ENCODE data around the gene DGAT2L6. TPM values are rescaled to one million over a fixed set of nuclear protein-coding genes. Genes with fewer than 3 reads are reported as not detected.

The DGAT2L6 gene
- total and polyA plus RNA-seq, 10 of the 15 experiments (the other 5 are each of a cell fraction or from before 2014, with no cell fraction given), result 0.08 to 0.58 (median 0.31) TPM; not detected in 3

DNA sequence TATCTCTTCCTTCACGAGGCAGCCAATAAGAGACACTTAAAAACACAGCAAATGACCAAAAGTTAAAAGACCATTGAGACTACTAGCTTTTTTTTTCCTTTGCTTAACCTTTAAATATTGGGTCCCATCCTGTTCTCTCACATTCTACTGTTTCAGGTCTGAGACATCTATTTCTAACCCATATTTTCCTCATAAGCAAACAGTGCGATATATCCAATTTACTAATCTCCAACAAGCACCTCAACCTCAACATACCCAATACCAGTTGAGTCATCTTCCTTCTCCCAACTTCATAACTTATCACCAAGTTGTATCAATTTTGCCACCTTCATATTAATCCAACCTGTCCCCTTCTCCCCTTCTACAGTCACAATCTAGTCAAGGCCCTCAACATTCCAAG is 64.2 kb downstream of the DGAT2L6 start:
- in situ Hi-C loops (cut with MboI), result no loop called here
- ChIA-PET CTCF (no interaction called here), RAD21 (ENCODE audit: unreplicated experiment) (no interaction called here), SMC1A (ENCODE audit: uncharacterized antibody, unreplicated experiment) (no interaction called here), POLR2A (no interaction called here)
- Histone ChIP-seq H3K79me2 (ENCODE audit: control insufficient read depth, insufficient read depth, low read length) (no peaks in the 10 kb centered on the region), H3K27ac (ENCODE audit: control insufficient read depth, insufficient read depth) (no peak overlapping the region), H3K36me3 (ENCODE audit: control insufficient read depth in 2 of 2, insufficient read depth in 2 of 2, low read length in 1 of 2) (no peaks in the 10 kb centered on the region), H3K4me2 (ENCODE audit: control insufficient read depth, insufficient read depth) (no peak overlapping the region), H3K27me3 (replicated peaks in 1 of 2; ENCODE audit: control insufficient read depth in 2 of 2, insufficient read depth in 2 of 2, low read length in 1 of 2) (no peaks in the 10 kb centered on the region), H3K9me3 (replicated peaks; ENCODE audit: control insufficient read depth, insufficient read depth, low read length) (no peaks in the 10 kb centered on the region), H2AFZ (ENCODE audit: control insufficient read depth, low read depth, low read length) (no peak overlapping the region), H4K20me1 (ENCODE audit: control insufficient read depth, insufficient read depth) (no peaks in the 10 kb centered on the region), H3K4me3 (no peak overlapping the region), H3K4me1 (ENCODE audit: control insufficient read depth, insufficient read depth, low read length) (no peaks in the 10 kb centered on the region), H3K9ac (ENCODE audit: control insufficient read depth, insufficient read depth, low read length) (no peak overlapping the region)
- FAIRE-seq, result no peak
- WGBS (ENCODE audit: insufficient coverage, insufficient replicate concordance, low lambda C conversion rate, missing lambda C conversion rate), result 29% methylated on average over 2 of the region's 2 CpGs
- intact Hi-C loops (cut with micrococcal nuclease; ENCODE audit: unreplicated experiment), result no loop called here
- DNase-seq (ENCODE audit: low read depth, low spot score), result no peak
- no TSS peak for BruUV-seq (replicated peaks)
- TF ChIP-seq ZZZ3 (IDR thresholded peaks at IDR 0.05; ENCODE audit: control insufficient read depth, insufficient read length, low read depth) (no peak), SMARCA5 (IDR thresholded peaks at IDR 0.05) (no peak), PAX8 (IDR thresholded peaks at IDR 0.05) (no peak), BCLAF1 (IDR thresholded peaks at IDR 0.05) (no peak), MTA2 (IDR thresholded peaks at IDR 0.05; ENCODE audit: low read depth) (no peak), ZNF384 (IDR thresholded peaks at IDR 0.05; ENCODE audit: borderline replicate concordance, low read depth, low read length) (no peak), TBL1XR1 (IDR thresholded peaks at IDR 0.05; ENCODE audit: low read depth, low read length) (no peak), ASH2L (IDR thresholded peaks at IDR 0.05; ENCODE audit: borderline replicate concordance, low read depth) (no peak), SUZ12 (IDR thresholded peaks at IDR 0.05; ENCODE audit: unreplicated experiment) (no peak), CHD4 (IDR thresholded peaks at IDR 0.05) (no peak)
- TF ChIP-seq, protein P1, sequence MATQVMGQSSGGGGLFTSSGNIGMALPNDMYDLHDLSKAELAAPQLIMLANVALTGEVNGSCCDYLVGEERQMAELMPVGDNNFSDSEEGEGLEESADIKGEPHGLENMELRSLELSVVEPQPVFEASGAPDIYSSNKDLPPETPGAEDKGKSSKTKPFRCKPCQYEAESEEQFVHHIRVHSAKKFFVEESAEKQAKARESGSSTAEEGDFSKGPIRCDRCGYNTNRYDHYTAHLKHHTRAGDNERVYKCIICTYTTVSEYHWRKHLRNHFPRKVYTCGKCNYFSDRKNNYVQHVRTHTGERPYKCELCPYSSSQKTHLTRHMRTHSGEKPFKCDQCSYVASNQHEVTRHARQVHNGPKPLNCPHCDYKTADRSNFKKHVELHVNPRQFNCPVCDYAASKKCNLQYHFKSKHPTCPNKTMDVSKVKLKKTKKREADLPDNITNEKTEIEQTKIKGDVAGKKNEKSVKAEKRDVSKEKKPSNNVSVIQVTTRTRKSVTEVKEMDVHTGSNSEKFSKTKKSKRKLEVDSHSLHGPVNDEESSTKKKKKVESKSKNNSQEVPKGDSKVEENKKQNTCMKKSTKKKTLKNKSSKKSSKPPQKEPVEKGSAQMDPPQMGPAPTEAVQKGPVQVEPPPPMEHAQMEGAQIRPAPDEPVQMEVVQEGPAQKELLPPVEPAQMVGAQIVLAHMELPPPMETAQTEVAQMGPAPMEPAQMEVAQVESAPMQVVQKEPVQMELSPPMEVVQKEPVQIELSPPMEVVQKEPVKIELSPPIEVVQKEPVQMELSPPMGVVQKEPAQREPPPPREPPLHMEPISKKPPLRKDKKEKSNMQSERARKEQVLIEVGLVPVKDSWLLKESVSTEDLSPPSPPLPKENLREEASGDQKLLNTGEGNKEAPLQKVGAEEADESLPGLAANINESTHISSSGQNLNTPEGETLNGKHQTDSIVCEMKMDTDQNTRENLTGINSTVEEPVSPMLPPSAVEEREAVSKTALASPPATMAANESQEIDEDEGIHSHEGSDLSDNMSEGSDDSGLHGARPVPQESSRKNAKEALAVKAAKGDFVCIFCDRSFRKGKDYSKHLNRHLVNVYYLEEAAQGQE (IDR thresholded peaks at IDR 0.05; ENCODE audit: low read depth, low read length), result no peak
- TF ChIP-seq, protein P2, sequence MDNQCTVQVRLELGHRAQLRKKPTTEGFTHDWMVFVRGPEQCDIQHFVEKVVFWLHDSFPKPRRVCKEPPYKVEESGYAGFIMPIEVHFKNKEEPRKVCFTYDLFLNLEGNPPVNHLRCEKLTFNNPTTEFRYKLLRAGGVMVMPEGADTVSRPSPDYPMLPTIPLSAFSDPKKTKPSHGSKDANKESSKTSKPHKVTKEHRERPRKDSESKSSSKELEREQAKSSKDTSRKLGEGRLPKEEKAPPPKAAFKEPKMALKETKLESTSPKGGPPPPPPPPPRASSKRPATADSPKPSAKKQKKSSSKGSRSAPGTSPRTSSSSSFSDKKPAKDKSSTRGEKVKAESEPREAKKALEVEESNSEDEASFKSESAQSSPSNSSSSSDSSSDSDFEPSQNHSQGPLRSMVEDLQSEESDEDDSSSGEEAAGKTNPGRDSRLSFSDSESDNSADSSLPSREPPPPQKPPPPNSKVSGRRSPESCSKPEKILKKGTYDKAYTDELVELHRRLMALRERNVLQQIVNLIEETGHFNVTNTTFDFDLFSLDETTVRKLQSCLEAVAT (IDR thresholded peaks at IDR 0.05), result no peak
- TF ChIP-seq, protein P3, sequence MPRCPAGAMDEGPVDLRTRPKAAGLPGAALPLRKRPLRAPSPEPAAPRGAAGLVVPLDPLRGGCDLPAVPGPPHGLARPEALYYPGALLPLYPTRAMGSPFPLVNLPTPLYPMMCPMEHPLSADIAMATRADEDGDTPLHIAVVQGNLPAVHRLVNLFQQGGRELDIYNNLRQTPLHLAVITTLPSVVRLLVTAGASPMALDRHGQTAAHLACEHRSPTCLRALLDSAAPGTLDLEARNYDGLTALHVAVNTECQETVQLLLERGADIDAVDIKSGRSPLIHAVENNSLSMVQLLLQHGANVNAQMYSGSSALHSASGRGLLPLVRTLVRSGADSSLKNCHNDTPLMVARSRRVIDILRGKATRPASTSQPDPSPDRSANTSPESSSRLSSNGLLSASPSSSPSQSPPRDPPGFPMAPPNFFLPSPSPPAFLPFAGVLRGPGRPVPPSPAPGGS (IDR thresholded peaks at IDR 0.05; ENCODE audit: borderline replicate concordance, insufficient read depth, low read depth, low read length, poor library complexity, severe bottlenecking), result no peak
- ATAC-seq, result no peak

All from GM12878 (cell line).